Measurements from ENCODE around the gene MAPKAPK3.
"Not testable (repeated sequence)": the region's sequence is repeated elsewhere in the genome, so short reads cannot be mapped to it uniquely, and the experiment has no call there.

MAPKAPK3 gene

DNA sequence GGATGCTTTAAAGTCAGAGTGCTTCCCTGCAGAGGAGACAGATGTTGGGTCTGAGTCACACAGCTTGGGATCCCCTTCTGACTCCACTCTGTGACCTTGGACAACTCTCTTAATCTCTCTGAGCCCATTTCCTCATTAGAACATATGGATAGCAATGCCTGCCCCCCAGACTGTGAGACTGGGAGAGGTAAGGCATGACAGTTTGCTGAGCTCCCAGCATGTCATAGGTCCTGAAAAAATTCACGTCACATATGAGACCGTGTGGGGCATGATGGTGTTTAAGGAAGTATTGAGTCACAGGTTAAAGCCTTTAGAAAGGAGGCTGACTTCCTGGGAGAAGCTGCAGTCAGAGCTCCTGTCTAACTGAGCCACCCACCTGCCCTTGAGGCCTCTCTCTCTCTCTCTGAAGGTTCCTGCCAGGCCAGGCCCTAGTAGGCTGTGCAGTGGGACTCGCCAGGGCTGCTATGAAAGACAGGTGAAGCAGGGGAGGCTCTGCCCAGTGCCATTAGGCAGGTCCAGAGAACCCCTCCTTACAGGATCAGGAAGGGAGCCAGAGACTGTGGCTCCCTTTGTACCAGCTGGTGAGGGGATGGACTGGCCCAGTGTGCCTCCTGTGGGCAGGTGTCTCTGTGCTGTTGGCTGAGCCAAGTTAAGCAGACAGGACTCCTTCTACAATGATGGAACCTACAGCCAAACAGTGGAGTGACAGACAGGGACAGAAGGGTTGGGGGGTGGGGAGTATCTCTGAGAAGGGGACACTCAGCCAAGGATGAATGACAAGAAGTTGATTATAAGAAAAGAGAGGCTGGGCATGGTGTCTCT lies 38.3 kb downstream of the MAPKAPK3 start:
- DNase-seq (ENCODE audit: low read depth in 2 of 2) = peak in 1 of 2 donors; percentile 7

- DNase-seq (ENCODE audit: low read depth in 2 of 2) = no peak
Observed at GRCh38 chr3:50656417-50657195, 39.7 kb downstream of the MAPKAPK3 start.

DNA sequence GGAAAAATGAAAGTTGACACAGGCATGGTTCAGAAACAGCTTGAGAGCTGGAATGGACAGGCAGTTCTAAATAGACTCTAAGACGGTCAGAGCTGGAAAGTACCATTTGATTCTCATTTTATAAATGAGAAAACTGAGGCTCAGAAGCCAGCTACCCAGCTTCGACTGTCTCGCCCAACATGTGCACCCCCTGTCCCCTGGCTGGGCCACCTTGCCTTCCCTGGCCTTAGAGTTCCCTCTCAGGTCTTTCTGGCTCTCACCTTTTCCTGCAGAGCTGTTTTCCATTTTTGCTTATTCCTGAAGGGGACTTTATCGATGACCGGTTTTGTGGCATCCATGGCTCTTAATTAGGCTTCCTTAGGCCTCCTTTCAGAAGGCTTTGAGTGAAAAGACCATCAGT lies 40.5 kb downstream of the MAPKAPK3 start:
- no peak for DNase-seq (ENCODE audit: low read depth in 2 of 2)

- DNase-seq (ENCODE audit: low read depth in 2 of 2) = no peak
Observed at GRCh38 chr3:50657816-50658215, 40.9 kb downstream of the MAPKAPK3 start.

- DNase-seq (ENCODE audit: low read depth in 2 of 2) = no peak
Observed at GRCh38 chr3:50658416-50658815, 41.5 kb downstream of the MAPKAPK3 start.

- no peak for DNase-seq (ENCODE audit: low read depth in 2 of 2)
Observed at GRCh38 chr3:50658831-50659230, 41.9 kb downstream of the MAPKAPK3 start.

GRCh38 chr3:50660386-50660785 lies 43.4 kb downstream of the MAPKAPK3 start:
- DNase-seq (ENCODE audit: low read depth in 2 of 2) = no peak

DNA sequence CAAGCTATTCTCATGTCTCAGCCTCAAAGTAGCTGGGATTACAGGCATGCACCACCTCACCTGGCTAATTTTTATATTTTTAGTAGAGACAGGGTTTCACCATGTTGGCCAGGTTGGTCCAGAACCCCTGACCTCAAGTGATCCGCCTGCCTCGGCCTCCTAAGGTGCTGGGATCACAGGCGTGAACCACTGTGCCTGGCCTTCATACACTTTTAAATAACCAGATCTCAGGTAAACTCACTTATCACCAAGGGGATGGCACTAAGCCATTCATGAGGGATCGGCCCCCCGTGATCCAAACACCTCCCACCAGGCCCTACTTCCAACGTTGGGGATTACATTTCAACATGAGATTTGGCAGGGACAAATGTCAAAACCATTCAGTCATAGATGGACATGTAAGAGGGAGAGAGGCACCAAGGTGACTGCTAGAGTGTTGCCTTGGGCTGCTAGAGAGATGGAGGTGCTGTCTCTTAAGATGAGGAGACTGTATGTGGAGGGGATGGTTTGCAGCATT lies 44.4 kb downstream of the MAPKAPK3 start:
- no peak for DNase-seq (ENCODE audit: low read depth in 2 of 2)

GRCh38 chr3:50662408-50662807 lies 45.5 kb downstream of the MAPKAPK3 start:
- DNase-seq (ENCODE audit: low read depth in 2 of 2) = no peak

DNA sequence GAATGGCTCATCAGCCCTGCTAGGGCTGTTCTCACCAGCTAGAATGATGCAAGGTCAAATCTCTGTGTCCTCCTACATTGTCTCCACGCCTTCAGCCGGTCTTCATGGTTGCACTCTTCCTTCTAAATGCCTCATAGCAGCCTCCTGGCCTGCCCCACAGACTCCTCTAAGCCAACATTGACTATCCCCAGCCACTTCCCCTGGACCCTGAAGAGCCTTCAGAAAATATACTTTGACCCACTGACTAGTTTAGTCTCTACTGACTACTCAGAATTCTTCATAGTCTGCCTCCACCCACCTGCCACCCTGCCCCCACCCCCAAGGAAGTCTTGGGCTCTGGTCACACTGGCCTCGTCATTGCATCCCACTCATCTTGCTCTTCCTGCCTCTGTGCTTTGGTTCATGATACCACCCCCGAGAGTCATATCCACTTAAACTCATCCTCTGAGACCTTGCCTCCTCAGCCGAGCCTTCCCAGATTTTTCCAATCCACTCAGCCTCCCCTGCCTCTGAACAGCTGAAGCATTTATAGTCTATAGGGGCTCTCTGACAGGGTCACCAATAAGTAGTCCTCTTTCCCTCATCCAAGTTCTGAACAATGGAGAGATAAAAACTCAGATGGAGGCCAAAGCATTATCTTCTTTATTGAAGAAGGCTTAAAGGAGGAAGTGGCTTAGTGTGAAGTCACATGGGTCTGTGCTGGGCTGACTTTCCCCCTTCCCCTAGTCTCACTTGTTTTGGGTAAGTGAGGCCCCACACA lies 48.3 kb downstream of the MAPKAPK3 start:
- DNase-seq (ENCODE audit: low read depth in 2 of 2) = no peak

GRCh38 chr3:50665841-50666115 lies 48.8 kb downstream of the MAPKAPK3 start:
- DNase-seq (ENCODE audit: low read depth in 2 of 2) = not testable (repeated sequence)

- DNase-seq (ENCODE audit: low read depth in 2 of 2) = no peak
Observed at GRCh38 chr3:50666837-50667236, 49.9 kb downstream of the MAPKAPK3 start.

DNA sequence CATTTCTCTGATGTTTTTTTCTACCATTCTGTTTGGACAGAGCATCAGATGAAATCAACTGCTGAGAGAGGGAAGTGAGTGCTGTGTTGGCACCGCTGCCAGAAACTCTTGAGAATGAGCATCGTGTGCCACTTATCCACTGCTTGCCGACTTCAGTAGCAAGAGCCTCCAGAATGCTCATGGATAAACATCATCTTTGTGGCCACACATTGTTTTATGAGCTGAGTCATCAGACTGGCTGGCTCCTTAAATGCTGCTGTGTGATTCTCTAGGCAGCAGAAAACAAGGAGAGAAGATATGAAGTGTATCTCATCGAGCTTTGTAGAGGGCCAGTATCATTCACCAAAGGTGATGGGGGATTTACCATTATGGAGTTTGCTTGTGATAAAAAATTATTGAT lies 54.4 kb downstream of the MAPKAPK3 start:
- no peak for DNase-seq (ENCODE audit: low read depth in 2 of 2)

GRCh38 chr3:50672656-50673055 lies 55.7 kb downstream of the MAPKAPK3 start:
- DNase-seq (ENCODE audit: low read depth in 2 of 2) = no peak

DNA sequence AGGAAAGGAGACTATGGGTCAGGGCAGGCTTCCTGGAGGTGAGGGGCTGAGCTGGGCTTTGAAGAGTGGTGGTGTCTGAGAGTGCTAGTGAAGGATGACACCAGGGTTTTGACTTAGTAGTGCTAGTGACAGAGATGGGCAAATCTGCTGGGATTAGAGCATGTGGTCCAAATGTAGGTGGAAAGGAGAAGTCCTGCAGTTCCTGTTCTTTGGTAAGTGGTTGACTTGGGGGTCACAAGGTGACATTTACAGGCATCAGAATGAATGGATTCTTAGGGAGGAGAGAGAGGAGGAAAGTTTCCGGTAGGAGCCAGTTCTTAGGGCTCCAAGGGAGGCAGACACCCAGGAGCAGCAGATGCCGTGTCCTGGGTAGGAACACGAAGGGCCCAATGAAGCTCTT lies 57.0 kb downstream of the MAPKAPK3 start:
- no peak for DNase-seq (ENCODE audit: low read depth in 2 of 2)

DNA sequence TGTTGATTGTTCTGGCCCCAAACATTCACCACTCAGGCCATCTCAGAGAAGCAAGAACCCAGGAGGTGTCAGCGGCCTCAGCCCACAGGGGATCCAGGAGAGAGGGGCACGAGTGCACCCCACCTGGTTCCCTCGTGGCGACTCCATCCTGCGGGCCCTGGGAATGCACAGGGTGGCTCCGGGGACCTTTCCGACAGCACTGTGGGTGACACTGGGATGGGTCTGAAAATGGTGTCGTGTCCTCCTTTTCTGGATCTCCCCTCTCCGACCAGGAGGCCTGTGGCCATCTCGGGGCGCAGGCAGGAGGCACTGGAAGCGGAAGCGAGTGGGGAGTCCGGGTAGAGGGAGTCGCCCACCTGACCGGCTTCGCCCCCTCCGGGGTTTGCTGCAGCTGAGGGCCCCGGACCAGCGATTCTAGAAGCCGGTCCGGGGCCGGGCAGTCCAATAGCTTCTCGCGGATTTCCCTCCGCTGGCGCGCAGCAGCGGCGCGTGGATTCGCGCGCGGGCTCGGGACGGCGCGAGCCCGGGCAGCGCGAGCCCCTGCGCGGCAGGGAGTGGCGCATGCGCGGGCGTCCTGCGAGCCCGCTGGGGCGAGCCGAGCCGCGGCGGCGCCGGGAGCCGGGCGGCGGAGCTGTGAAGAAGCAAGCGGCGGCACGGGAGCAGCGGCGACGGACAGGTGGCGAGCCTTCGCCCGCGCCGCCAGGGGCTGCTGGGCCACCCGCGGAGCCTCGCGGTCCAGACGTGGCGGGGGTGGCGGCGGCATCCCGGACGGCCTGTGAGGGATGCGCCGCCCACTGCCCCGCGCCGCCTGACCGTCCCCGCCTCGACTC lies 57.6 kb downstream of the MAPKAPK3 start, which contains the start of gene DOCK3:
Gene DOCK3 (plus strand): TSS at position 579 of the 830 bp plus-strand sequence. CDS start 337 bp downstream, outside the sequence.
- DNase-seq (ENCODE audit: low read depth in 2 of 2) = peak; percentile 50 to 52

GRCh38 chr3:50675179-50676030 lies 58.5 kb downstream of the MAPKAPK3 start:
- DNase-seq (ENCODE audit: low read depth in 2 of 2) = peak; percentile 67 to 69

DNA sequence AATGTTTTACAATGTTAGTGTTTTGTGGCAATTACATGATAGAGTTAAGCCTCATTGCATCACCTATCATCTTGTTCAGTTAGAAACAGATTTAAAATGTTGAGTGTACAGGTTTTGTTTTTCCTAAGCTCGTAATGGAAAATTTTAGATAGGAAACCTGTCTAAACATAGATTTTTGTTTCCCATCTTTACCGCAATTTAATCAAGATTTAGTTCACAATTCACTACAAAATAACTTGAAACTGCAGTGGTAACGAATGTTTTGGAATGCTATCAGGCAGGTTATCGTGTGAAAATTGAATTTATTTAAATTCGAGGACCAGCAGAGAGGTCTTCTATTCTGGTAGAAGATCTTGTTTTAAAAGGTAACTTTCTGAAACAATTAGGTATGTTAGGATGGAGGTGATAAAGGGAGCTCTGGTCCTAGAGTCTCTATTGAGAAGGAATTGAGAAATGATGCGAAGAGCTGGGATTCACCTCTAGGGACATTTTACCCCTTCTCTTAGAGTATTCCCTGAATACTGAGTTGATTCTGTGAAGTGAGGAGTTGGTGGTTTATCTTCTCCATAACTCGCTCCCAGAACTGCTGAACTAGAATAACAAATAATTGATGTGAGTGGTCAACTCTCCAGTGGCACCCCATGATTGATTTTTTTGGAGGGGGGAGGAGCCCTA lies 59.2 kb downstream of the MAPKAPK3 start:
- no peak for DNase-seq (ENCODE audit: low read depth in 2 of 2)

DNA sequence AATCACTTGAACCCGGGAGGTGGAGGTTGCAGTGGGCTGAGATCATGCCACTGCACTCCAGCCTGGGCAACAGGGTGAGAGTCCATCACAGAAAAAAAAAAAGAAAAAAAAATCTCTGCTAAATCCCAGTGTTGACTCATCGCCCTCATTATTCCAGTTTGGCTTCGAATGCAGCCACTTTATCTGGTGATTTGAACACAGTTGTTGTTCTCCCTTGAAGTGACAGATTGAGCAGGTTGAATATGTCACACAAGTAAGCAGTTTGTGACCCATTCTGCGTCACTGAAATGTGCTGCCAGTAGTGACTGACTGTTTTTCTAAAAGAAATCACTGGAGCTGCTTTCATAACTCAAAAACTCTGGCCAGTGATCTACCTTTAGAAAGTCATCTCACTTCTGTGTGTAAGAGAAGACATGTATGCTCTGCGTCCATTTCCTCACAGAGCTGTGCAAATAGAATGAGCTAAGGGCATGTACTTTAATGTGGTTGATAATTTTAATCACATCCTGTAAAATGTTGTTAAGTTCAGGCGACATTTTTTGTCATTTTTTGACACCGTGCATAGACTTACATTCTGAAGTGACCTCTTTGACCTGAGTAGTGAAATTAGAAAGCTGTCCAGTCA lies 70.3 kb downstream of the MAPKAPK3 start:
- no peak for DNase-seq (ENCODE audit: low read depth in 2 of 2)

Measured in stimulated activated CD4-positive, alpha-beta T cell treated with anti-CD3 and anti-CD28 coated beads, Interleukin-4, amount 100 ng/mL, for 48 hours (primary cell).